Fibroblast of the conjunctiva (primary cell): ENCODE results near the gene ZBTB7C.

Experiments
- DNase-seq: peaks from one replicate; pipeline ENCODE4 v3.0.0-alpha.2; 2010; ENCODE audit warnings: low read depth

ZBTB7C gene

DNA sequence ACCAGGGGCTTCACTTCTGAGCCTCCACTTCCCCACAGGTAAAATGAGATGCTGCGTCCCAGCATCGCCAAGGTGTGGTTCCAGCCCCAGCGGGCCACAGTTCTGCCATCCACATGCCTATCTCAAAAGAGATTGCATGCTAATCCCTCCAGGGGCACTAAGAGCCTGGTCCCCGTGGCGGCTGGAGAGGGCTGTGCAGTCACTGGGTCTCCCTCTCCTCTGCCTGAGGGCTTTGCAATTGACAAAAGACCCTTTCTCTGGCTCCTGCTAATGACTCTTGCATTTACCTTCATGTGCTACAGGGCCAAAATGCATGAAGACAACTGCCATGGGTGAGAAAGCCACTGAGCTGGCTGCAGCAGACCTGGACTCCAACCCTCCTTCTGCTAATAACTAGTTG, 18.5 kb downstream of the ZBTB7C start:
- DNase-seq: no peak

DNA sequence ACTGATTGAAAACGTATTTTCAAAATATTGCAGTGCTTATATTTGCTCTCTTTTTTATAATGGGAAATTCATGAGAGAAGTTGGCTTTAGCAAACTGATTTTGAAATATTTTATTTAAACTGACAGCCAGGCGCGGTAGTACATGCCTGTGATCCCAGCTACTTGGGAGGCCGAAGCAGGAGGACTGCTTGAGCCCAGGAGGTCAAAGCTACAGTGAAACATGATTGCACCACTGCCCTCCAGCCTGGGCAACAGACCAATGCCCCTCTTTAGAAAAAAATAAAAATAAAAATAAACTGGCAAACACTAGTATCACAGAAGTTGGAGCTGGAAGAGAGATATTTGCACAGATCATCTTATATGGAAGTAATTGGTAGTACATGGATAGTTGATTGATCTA, 20.7 kb downstream of the ZBTB7C start:
- DNase-seq: no peak

DNA sequence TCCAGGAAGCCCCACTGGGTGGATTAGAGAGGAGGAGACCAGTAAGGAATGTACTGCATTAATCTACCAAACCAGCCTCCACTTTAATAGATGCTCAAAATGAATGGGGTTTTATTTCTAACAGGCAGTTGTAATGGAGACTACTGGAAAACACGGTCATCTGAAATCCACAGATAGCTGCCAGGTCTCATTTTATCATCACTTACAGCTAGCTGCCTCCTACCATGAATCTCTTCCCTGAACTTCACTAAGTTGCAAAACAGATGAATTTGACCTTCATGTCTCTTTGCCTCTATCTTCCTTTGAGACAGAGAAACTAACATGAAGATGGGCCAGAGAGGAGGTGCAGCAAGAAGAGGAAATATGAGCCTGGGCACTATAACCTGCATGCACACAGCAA, 21.9 kb downstream of the ZBTB7C start:
- DNase-seq: no peak

DNA sequence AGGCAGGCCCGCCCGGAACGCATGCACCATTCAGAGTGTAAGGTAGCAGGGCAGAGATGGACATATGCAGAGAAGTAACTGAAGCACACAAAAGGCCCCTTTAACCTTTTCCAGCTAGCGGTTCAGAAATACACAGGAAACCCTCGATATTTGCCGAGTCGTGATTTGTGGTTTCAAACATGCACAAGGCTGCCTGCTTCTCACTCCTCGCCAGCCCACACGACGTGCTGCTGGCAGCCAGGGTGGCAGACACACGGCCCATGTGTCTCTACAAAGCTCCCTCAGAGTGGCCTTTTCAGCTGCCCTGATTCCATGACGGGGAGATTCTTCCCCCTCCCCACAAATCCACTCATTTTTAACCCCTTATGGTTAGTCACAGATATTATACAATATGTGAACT, 23.6 kb downstream of the ZBTB7C start:
- no peak for DNase-seq

DNA sequence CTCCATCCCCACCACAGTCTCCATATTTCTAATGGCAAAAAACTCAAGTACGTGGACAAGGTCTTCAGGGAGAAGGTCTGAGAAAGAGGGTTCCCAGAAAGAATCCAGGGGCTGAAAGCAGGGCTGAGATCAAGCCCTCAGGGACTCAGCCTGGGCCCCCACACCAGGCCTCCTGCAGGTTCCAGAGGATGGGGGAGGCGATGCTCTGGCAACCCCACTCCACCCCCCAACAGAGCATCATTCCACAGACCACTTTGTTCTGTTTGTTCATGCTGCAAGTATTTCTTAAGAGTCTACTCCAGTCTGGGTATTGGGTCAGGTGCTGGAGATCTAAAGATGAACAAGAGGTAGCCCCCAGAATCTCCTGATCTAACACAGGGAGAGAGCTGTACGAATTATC, 32.2 kb downstream of the ZBTB7C start:
- DNase-seq: no peak

DNA sequence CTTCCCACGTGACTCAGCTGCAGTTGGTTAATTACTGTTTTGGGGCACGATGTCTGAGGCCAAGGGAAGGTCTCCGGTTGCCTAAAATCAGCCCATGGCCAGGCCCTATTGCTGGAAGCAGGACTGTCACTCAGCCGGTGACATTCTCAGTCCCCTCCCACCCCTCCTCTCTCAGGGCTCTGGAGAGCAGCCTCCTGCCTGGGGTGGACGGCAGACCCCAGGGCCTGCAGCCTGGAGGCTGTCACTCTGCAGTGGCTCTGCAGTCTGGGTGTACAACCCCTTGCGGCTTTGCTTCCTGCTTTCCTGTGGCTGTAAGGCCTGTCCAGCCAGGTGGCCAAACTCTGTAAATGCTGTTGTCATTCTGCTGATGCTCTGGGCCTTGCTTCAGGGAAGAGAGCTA, 32.8 kb downstream of the ZBTB7C start:
- no peak for DNase-seq

DNA sequence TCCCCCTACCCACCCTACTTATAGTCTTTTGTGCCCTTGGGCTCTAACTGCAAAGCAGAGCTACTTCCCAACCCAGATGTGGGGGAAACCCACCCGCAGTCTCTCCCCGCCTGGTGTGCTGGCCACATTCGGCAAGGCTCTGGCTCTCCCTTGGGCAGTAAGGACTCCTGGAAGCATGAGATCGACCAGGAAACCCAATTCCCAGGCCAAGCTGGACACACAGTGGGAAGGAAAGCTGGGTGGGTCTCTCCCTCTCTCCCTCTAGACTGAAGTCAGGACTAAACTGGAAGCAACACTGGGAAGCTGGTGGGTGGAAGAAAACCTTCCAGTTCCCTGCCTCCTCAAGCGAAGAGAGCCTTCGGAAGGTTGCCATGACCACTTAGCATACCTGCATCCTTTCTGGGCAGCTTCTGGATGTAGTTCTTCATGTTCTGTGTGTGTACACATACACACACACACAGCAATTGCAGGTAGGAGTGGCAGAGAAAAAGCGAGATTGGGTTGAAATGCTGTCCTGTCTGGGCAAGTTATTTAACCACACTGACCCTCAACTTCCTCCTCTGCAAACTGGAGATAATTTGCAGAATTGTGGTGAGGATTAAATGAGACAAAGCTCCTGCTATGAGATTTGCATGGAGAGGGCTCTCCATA, 33.9 kb downstream of the ZBTB7C start:
- no peak for DNase-seq

DNA sequence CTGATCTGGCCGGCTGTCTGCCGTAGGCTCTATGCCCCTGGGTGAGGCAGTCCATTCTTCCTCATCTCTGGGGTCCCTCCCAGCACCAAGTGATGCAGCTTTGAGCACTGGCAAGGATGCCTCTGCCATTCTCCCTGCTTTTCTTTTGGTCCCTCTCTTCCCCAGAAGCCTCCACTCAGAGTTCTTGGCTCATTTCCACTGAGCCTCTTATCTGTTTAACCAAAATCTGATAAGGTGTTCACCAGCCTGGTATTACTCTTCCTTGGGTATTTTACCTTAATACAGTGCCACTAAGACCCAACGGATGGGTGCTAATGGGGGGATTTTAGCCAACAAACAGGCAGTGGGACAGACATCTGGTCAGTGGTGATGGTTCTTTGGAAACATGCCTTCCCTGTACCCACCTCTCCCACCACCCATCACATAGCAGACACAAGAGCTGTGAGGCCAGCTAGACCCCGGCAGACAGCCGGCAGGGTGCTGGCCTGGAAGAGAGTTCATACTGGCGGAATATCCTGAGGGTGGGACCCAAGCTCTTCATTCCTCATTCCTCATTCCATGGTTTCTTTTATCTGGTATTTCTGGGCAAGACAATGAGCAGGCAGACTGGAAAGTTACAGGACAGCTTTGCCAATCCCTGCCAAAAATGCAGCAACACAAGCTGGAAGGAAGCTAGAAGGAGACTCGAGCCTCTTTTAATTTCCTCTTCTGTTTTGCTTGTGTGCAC, 34.6 kb downstream of the ZBTB7C start:
- no peak for DNase-seq

DNA sequence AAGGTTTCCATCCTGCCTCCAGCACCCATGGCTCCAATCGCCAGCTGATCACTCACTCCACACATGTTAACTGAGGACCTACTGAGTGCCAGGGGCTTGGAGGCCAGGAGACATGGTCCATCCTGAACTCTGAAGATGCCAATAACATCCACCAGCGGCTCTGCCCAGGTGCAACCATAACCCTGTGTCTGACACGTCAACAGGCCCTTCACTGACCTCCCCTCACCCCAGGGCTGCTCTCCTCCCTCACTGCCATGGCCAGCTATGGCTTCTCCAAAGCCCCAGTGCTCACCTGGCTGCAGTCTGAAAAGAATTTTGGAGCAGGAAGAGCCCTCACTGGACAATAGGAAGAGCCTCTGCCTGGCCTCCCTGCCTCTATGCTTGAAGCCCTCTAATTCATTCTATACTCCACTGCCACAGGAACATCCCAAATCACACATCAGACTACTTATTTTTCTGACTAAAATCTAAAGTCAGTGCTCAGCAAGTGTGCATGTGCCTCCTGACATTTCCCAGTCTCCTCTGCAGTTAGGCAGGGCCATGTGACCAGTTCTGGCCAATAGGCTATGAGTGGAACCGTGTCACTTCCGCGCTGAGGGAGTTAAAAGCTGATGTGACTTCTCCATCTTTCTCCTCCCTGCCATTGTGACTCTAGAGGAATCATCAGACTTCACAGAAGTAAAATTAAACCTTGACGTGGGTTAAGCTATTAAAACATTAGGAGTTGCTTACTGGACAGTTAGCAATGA, 37.2 kb downstream of the ZBTB7C start:
- no peak for DNase-seq

DNA sequence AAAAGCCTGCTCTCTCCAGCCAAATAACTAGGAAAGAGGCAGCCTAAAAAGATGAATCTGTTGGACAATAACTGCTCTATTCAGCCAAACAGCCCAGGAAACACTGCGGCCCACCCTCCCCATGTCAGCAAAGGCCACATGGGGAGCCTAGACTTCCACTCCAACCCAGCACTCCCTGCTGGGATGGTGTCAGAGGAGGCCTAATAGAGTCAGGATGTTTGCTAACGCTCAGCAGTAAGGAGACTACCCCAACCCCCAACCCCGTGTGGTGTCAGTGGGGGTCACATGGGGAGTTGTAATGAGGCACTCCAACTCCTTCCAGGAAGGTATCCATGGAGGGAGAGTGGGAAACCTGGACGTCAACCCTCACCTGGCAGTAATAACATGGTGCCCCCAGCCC, 41.6 kb downstream of the ZBTB7C start:
- no peak for DNase-seq

DNA sequence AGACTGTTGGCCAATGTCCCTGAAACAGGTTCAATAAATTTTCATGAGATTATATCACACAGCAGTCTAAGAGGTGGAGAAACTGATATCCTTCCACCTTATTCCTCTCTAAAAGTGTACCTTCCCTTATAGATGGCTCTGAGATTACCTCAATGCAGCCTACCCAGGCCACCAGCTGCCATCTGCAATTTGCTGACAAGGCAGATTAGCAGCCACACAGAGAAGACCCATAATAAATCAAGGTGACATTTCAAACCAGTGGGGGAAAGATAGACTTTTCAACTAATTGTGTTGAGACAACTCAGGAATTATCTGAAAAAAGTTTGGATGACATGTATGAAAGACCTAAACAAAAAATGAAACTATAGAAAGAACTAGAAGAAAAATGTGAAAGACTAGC, 43.2 kb downstream of the ZBTB7C start:
- no peak for DNase-seq

DNA sequence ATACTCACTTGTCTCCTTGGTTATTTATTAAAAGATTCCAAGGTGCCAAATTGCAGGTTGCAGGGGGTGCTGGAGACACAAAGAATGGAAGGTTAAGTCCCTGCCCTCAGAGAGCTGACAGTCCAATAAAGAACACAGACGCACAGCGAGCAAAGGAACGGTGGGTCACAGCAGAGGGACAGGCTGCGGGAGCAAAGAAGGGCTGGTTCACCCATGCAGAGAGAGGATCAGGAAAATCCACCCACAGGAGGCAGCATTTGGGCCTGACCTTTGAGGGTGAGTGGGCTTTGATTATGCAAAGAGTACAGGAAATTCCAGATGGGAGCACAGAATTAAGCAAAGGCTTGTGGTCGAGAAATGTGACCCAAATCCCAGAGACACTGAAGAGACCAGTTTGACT, 45.0 kb downstream of the ZBTB7C start:
- no peak for DNase-seq

DNA sequence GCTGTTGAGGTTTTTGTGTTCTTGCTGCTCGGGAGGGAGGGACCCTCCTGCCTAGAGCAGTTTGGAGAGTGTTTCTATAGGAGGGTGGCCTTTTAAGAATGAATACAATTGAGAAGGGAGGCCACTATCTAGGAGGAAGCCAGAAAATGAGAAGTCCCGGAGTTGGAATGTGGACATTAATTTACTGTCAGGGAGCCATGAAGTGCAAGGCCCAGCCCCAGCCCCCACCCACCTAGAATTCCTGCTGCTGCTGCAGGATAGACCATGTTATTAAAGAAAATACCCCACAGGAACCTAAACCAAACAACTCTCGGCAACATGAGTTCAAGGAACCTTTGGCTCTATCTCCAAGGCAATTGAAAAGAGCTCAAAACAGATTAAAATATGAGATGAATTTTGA, 46.0 kb downstream of the ZBTB7C start:
- no peak for DNase-seq

DNA sequence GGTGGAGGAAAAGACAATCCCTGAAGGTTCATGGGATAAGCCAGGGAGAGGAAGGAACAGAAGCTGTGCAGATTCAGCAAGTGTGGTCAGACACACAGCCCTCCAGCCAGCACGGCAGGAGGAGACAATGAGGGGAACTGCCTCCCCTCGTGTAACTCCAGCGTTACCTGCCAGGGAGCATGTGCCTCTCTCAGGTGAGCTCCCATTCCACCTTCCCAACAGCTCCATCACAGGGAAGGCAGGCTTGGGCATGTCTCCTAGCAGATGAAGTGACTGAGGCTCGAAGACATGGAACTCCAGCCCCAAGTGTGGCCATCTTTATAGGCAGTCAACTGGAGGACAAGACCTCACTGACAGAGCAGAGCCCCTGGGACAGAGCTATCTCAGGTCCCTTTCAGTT, 47.4 kb downstream of the ZBTB7C start:
- no peak for DNase-seq

DNA sequence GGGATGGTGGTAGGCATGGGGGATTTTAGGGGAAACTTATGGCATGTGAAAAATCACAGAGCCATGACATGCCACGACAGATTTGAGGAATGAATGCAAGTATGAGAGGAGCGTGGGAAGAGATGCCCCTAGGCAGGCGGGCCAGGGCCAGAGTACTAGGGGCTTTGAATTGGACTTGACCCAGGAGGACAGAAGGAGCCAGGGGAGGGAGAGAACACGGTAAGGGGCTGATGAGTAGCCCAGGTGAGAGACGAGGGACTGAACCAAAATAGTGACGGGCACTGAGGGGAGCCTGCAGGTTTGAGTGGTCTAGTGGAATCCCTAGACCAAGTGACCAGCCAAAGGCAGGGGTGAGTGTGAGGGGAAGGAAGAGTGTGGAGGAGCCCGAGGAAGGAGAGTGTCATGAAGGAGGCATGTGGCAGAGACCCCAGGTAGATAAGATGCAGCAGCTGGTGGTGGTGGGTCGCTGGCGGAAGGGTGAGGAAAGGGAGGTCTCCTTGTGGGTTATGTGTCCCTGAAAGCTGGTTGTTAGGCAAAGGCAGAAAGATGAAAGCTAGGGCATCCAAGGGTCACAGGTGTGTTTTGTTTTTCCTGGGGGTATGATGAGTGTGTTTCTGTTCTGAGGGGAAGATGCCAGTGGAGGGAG, 48.7 kb downstream of the ZBTB7C start:
- DNase-seq: no peak

DNA sequence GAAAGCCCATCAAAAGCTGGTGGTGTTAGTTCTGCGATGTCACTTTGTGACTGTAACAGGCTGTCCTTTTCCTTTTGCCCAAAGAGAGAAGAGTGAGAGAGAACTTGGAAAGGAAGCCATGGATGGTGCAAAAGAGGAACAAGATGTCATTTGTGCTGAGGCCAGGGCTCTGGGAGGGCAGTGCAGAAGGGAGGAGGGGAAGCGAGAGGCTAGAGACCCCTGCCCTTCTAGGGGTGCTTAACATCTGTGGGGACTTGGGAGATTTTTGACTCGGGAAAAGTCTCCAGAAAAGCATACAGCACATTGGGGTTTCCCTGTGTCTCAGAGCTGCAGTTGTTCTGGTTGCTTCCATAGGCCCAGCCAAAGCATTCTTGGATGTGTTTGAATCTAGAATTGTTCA, 49.6 kb downstream of the ZBTB7C start:
- no peak for DNase-seq

DNA sequence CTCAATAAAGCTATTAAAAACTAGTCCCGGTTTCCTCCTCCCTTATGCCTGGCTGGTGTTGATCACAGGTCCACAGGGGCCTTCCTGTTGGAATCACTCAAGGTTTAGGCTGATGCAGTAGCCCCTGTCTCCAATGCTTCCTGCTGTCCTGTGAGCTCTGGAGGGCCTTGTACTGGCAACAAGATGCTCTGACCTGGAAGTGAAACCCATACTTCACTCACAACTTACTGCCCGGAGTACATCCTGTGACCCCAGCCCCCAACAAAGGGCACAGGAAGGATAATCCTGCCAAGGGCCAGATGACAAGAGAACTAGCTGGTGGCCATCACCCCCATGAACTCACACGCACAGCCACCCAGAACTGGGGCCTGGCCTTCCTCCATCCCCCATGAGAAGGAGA, 50.3 kb downstream of the ZBTB7C start:
- DNase-seq: no peak

DNA sequence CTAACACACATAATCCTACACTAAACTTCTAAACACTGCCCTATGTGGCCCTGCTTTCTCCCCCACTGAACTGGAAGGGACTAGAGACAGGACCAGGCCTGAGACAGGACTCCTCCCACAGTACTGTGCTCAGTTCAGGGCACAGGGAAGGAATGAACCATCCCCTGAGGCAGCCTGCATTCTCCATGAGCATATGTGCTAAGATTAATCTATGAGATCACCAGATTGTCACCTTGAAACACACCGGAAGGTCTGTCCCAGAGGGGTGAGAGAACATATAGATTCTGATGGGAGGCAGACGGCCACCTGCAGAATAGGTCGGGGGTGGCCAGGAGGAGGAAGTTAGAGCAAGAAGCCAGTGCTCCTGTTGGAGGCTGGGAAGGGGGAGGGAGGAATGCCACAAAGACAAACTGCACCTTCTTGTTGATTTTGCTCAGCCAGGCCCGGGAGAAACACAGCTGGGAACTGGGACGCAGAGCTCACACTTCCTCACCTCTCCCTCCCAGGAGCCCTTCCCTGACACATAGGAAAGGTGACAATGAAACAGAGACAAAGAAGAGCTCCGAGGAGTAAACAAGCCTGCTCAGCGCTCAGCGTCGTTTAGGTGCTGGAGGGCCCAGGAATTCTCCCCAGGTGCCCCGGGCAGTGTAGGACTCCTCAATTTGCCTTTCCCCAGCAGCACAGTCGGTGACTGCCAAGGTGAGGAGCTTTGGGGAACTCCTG, 52.1 kb downstream of the ZBTB7C start:
- DNase-seq: no peak

DNA sequence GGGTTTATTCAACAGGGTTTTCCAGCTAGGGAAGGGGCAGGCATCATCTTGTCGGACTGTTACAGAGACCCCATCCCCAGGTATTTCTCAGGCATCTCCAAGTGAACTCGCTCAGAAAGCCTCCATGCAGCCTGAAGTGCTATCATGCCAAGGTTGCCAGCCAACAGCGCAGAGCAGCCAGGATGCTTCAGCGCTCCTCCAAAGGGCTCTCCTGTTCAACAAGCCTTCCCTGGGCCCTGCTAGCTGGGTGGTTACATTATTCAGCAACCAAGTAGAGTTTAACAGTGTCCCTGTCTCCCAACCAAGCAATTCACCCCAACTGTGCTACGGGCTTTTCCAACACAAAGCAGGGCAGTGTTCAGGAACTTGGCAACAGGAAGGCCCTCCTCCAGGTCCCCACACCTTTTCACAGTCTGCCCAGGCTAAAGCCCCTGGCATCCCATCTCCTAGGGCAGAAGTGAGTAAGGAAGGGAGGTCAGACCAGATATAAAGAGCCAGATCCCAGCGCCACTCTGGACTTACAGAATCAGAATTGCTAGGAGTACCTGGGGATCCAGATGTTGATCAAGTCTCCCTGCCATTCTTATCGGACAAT, 52.9 kb downstream of the ZBTB7C start:
- no peak for DNase-seq

DNA sequence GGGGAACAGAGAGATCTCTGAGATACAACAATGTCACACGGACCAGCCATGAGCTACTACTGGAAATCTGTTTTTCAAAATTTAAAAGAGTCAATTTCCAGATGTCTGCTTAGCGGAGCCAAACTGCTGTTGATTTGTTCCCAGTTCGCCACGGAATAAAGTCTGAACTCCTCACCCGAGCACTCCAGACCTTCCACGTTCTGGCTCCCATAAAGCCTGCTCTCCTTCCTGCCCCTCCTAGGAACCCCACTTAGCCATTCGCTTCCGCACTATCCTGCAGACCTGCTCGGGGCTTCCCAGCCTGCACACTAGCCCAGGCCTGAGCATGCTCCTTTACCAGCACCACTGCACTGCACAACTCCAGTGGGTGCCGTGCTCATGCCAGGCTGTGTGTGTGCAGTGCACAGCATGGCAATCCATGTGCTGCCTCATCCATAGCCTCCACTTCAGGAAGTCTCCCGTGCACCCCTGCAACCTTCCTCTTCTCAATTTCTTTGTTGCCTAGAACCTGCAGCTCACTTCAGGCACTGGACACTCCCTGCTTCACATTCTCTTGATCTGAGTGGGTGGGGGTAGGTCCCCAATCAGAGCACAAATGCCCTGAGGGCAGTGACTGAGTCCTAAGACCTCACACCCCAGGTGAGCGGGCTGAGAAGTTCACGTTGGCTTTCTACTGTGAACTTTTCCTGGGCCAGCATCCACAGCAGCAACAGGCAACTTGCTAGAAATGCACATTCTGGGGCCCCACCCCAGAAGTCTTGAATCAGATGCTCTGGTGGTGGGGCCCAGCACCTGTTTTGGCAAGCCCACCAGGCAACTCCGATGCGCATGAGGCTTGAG, 53.7 kb downstream of the ZBTB7C start:
- no peak for DNase-seq

DNA sequence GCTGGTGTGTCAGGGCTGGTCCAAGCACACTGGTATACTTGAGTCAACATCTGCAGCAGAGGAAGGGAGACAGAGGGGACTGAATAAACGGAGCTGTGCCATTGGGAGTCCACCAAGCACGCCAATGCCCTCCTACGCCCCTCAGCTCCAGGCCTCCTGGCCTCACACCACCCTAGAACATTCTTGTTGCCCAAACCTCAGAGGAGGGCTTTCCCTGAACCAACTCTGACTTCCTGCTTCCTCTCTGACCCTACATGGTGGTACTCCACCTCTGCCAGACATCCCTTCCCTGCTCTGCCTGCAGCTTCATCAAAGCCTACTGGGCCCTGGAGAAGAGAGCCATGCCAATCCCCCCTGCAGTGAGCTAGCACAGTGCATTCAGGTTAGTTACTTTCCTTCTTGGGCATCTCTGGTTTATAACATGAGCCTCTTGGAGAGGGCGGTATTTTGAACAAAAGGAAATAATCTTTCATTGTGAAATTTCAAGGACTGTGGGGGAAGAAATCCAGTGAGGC, 54.4 kb downstream of the ZBTB7C start:
- DNase-seq: no peak
